MV-4-11 (cell line): ENCODE results near the gene NPC1.
A peak's percentile ranks its signal among the peaks of the same experiment; 100 is the strongest.
"Not testable (repeated sequence)": the region's sequence is repeated elsewhere in the genome, so short reads cannot be mapped to it uniquely, and the experiment has no call there.

Experiments used
- DNase-seq: peaks from one replicate; lab custom pipeline; 2025; lab: John Stamatoyannopoulos, UW

Gene NPC1

GRCh38 chr18:23609390-23610023, 23.2 kb upstream of the NPC1 start:
- DNase-seq = peak; percentile 29

DNA sequence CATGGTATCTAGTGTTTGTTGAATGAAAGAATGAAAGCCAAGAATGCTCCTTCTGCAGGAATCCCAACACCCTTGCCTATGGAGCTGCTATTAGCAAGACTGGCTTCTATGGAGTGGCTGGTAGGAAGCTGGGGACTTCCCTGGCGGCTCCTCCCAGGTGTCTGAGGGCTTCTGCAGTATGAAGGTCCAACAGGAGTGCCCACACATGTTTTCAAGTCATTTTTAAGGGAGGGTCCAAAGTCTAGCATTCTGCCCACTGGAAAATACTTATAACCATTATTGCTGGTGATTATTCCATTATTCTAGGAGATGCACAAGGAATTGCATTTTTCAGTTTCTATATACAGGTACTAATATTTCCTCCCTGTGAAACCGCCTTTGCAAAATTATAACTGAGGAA, 21.9 kb upstream of the NPC1 start:
- no peak for DNase-seq

DNA sequence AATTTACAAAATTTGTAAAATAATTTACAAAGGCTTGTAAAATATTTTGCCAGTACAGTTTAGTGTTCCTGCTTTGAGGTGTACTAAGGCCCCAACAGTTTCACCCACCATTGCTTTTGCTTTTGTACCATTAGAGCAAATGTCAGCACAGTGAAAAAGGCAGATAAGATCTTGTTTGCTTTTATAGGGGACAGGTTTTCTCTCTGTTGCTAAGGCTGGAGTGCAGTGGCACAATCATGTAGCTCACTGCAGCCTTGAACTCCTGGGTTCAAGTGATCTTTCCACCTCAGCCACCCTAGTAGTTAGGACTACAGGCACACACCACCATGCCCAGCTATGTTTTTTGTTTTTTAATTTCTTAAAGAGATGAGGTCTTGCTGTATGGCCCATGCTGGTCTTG, 19.6 kb upstream of the NPC1 start:
- no peak for DNase-seq

GRCh38 chr18:23599809-23600208, 13.5 kb upstream of the NPC1 start:
- DNase-seq = no peak

DNA sequence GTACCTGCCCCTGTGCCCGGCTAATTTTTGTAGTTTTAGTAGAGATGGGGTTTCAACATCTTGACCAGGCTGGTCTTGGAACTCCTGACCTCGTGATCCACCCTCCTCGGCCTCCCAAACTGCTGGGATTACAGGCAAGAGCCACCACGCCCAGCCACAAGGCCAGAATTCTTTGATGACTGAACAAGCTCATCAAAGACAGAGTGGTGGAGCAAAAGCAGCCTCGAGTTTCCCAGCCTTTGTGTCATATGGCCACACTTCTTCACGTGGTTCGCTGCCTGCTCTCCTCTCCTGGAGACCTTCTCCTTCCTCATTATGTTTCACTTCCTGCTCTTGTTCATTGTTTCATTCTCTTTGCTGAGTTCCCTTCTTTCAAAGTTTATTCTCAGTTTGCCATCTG, 9.9 kb upstream of the NPC1 start:
- DNase-seq = peak; percentile 95

- DNase-seq = no peak
These were observed 9.3 kb upstream of the NPC1 start for GRCh38 chr18:23595591-23595990.

DNA sequence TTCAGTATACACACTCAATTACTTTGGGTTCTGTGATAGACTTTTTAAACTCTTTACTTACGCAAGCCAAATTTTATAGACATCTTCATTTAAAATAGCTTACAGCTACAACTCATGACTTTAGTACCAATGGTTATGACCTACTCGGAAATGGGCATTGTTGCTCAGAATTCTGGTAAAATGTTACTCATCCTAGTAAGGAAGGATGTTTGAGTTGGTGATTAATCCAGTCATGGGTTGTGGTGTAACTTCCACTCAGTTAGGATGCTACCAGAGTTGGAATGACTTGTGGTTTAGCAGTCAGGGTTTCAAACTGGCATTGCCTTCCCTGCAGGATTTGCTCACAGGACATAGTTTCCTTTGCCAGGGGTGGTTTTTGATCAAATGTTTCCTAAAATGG, 7.4 kb upstream of the NPC1 start:
- DNase-seq = peak; percentile 87

DNA sequence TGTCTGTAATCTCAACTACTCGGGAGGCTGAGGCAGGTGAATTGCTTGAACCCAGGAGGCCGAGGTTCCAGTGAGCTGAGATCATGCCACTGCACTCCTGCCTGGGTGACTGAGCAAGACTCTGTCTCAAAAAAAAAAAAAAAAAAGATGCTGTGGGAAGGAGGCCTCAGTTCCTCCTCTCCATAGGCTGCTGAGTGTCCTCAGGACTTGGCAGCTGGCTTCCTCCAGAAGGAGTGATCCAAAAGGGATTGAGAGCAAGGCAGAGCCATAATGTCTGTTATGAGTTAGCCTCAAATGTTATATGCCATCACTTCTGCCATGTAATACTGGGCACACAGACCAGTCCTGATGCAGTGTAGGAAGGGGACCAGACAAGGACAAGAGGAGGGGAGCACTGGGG, 6.6 kb upstream of the NPC1 start:
- DNase-seq = no peak

DNA sequence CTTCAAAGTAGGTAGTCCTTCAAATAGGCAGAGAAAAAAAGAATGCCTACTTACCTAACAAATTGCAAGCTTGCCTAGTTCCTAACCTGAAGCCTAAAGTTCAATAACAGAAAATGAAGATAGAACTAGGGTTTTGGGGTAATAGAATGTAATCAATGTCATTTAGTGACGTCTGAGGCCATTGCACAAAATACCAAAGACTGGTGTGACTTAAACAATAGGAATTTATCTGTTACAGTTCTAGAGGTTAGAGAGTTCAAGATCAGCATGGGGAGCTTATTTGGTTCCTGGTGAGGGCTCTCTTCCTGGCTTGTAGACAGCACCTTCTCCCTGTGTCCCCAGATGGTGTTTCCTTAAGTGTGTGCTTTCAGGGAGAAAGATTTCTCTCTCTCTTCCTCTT, 4.7 kb upstream of the NPC1 start:
- DNase-seq = no peak

GRCh38 chr18:23588836-23589560, 2.7 kb upstream of the NPC1 start:
- no peak for DNase-seq

DNA sequence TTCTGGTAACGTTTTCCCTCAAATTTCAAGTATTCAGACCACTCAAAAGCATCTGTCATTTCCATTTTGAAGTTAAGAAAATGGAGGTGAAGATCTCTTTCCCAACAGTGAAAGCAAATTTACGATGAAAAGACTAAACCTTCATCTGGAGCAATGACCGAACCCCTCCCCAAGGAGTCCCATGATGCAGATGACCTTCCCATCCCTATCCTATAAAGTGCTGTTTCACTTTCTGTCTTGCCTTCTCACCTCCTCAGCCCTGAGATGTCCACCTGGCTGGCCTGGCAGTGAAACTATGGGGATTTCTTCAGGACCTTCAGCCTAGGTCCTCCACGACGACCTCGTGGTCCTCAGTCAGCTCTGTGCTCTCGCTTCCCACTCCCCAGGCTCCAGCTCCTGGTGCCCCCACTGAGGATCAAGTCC, 925 bp upstream of the NPC1 start:
- DNase-seq = no peak

DNA sequence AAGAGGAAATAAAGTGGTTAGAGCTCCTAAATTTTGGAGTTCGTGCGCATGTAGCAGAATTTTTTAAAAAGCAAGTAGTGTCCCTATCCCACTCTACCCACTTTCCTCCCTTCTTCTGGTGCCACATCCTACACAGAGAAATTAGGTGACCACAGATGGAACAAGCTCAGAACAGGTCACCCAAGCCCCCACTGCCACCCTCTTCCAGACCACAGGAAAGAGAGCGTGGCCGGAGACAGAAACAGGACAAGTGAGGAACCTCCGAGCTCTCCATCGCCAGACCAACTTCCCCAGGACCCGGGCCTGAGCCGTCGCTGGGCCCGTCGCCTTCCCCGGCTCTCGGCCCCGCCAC, 433 bp downstream of the NPC1 start:
- no peak for DNase-seq

GRCh38 chr18:23585007-23585871, 1.1 kb downstream of the NPC1 start:
- no peak for DNase-seq

DNA sequence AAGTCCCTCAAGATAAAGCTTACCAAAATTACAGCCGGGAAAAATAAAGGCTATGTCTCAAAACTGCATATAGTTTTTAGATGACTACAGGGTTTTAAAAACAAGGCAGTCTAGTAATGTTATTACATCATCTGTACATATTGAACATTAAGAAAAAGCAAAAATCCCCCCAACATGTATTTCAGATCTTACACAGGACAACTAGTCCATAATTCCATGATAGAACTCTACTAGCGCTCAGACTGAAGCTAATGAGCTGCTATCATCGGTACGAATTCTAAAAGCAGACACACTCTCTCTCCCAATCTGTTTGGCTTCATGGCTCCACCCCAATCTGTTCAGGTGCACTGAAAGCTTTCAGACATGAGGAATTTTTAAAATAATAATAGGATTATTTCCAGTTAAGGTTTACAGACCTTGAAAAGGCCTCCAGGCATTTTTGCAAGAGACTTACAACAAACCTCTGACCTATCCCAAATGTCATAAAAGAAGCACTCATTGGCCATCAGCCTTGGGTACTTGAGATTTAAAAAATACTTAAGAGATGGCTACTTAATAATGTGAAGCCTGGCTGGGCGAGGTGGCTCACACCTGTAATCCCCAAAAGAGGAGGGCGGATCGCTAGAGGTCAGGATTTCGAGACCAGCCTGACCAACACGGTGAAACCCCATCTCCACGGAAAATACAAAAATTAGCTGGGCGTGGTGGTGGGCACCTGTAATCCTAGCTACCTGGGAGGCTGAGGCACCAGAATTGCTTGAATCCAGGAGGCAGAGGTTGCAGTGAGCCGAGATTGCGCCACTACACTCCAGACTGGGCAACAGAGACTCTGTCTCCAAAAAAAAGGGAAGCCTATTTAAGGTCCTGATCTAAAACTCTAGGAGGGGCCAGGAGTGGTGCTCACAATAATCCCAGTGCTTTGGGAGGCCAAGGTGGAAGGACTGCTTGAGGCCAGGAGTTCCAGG, 2.0 kb downstream of the NPC1 start:
- no peak for DNase-seq

GRCh38 chr18:23583071-23583865, 3.0 kb downstream of the NPC1 start:
- DNase-seq = no peak

DNA sequence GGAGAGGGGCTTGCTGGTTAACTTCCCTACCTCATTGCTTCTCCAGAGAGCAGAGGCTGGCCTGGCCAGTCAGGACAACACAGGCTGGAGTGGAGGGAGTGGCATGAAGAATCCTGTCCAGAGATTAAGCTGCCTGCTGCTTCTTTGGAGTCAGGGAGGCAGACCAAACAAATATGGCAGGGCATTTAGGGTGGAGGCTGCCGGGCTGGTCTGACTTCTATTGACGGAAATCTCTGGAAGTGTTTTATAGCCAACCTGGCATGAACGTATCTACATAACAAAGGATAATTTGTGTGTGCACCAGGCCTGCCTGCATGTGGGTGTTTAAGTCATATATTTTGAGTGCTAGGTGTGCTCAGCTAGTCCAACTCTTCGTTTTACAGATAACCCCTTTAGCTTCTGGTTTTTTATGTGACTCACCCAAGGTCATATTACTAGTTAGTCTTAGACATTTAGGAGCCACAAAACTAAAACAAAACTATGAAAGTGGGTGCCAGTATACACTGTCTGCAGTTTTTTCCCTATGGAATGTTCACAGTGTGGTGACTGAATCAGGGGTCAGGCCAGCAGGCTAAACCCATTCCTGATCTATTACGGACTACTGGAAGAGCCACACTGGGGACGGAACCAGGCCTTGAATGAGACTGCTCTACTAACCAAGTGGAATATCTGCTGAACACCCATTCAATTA, 5.5 kb downstream of the NPC1 start:
- no peak for DNase-seq

DNA sequence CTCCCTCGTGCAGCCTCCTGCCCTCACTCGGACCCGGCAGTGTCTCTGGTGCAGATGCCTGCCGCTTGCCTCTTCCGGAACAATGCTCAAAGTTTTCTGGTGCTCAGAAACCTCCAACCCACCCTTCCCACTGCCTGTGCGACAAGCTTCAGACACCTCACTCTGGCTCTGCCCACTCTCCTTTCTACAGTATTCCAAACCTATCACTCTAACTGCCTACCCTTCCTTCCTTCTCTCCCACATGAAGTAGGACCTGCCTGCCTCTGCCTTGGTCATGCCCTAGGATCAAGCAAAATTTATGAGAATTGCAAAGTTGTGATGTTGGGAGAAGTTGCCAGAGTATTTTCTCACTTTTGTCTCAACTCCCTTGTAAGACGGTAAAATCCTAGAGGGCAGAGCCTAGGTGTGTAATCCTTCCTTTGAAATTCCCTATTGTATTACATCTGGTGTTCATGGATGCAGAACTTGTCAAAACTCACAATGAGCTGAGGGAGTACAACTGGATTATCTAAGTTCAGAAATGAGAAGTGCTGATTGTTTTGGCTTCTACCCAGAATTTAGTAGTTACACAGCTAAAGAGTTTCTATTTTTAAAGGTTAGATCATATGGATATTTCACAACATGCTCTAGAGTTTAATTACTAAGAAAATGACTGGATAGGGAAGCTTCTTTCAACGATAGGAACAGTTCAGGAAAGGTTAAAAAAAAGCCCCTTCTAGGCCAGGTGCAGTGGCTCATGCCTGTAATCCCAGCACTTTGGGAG, 7.2 kb downstream of the NPC1 start:
- DNase-seq = peak; percentile 88

GRCh38 chr18:23578067-23578701, 8.1 kb downstream of the NPC1 start:
- no peak for DNase-seq

- not testable (repeated sequence) for DNase-seq
These were observed 8.8 kb downstream of the NPC1 start for GRCh38 chr18:23577521-23577920.
